Common myeloid progenitor, CD34-positive (primary cell): Measurements from ENCODE around the gene SLCO3A1.

Source experiments
- CTCF ChIA-PET: fragments of 350-600 bp; sonication (Branson Sonifier 250); formaldehyde crosslinking; loops from one replicate; lab custom pipeline; 2021; ENCODE audit warnings: antibody characterized with exemption; lab: Charles Lee
- POLR2A ChIA-PET: fragments of 350-600 bp; sonication (Branson Sonifier 250); formaldehyde crosslinking; loops from one replicate; lab custom pipeline; 2021; ENCODE audit warnings: antibody characterized with exemption; lab: Charles Lee
- DNase-seq, 3 donors: peaks; one replicate each; pipeline versions ENCODE4 v3.0.0 to v3.0.0-alpha.2; 2013
- H3K27ac ChIP-seq, 2 experiments: 1 replicate in 1 of 2; 2 replicates in 1 of 2; pipeline ENCODE4 v1.7.0; 2013; ENCODE audit warnings: inconsistent platforms in 2 of 2, low read length in 2 of 2, mild to moderate bottlenecking in 2 of 2, low read depth in 1 of 2, moderate library complexity in 1 of 2; ENCODE audit not compliant: severe bottlenecking in 2 of 2, insufficient read depth in 1 of 2, poor library complexity in 1 of 2
- H3K27me3 ChIP-seq, 5 experiments: replicated peaks in 2 of 5; 1 replicate in 3 of 5; 2 replicates in 2 of 5; pipeline versions ENCODE4 v1.6.1 to v1.7.0; 2013; ENCODE audit warnings: low read length in 4 of 5, mild to moderate bottlenecking in 2 of 5, moderate library complexity in 2 of 5, inconsistent platforms in 1 of 5; ENCODE audit not compliant: insufficient read depth in 5 of 5, control insufficient read depth in 4 of 5
- H3K36me3 ChIP-seq, 4 experiments: 1 replicate in 2 of 4; 2 replicates in 2 of 4; pipeline versions ENCODE4 v1.6.1 to v1.7.0; 2013; ENCODE audit warnings: low read length in 3 of 4, control low read depth in 1 of 4, mild to moderate bottlenecking in 1 of 4; ENCODE audit not compliant: control insufficient read depth in 4 of 4, insufficient read depth in 4 of 4
- H3K4me1 ChIP-seq, 4 experiments: 1 replicate in 3 of 4; 2 replicates in 1 of 4; pipeline versions ENCODE4 v1.6.1 to v1.7.1; 2013; ENCODE audit warnings: low read length in 3 of 4, mild to moderate bottlenecking in 3 of 4, control low read depth in 1 of 4, inconsistent platforms in 1 of 4, moderate library complexity in 1 of 4; ENCODE audit not compliant: control insufficient read depth in 4 of 4, insufficient read depth in 4 of 4; ENCODE audit errors: control extremely low read depth in 1 of 4
- H3K4me3 ChIP-seq, 7 experiments: 1 replicate in 4 of 7; 2 replicates in 3 of 7; pipeline versions ENCODE4 v1.5.1 to v1.7.0; 2013; ENCODE audit warnings: mild to moderate bottlenecking in 7 of 7, low read length in 6 of 7, moderate library complexity in 6 of 7, inconsistent platforms in 2 of 7, low read depth in 2 of 7, control low read depth in 1 of 7; ENCODE audit not compliant: insufficient read depth in 4 of 7, control insufficient read depth in 1 of 7; ENCODE audit errors: extremely low read depth in 1 of 7
- H3K9me3 ChIP-seq, 5 experiments: 1 replicate in 4 of 5; 2 replicates in 1 of 5; pipeline versions ENCODE4 v1.6.1 to v1.7.1; 2013; ENCODE audit warnings: low read length in 4 of 5, mild to moderate bottlenecking in 2 of 5, inconsistent platforms in 1 of 5, low read depth in 1 of 5, moderate library complexity in 1 of 5; ENCODE audit not compliant: control insufficient read depth in 4 of 5, insufficient read depth in 2 of 5; ENCODE audit errors: control extremely low read depth in 1 of 5
- WGBS: methylation state at CpG from one replicate; pipeline ENCODE4 v1.1.5; 2013; ENCODE audit not compliant: insufficient coverage; 5-methylcytosine and 5-hydroxymethylcytosine counted together

Gene SLCO3A1

GRCh38 chr15:92003515-92004067, 150.1 kb downstream of the SLCO3A1 start:
- Histone ChIP-seq H3K9me3 (no peaks in the 10 kb centered on the region), H3K27ac (no peak overlapping the region), H3K4me3 (no peak overlapping the region), H3K4me1 (peaks cover 0 to 6% (median 0%) of the 10 kb centered on the region in 4 experiments), H3K36me3 (no peaks in the 10 kb centered on the region), H3K27me3 (no peaks in the 10 kb centered on the region)
- POLR2A ChIA-PET: no interaction called here
- no peak for DNase-seq
- 97% methylated on average over 9 of the region's 9 CpGs for WGBS
- CTCF ChIA-PET: interaction anchor here (1.1 to 1.3 kb wide), 2 partner anchors 12 kb away, joined by 3 read pairs; no protein-coding TSS in a partner anchor

- DNase-seq: no peak
- Histone ChIP-seq H3K9me3 (no peaks in the 10 kb centered on the region), H3K27ac (no peak overlapping the region), H3K36me3 (no peaks in the 10 kb centered on the region), H3K4me3 (no peak overlapping the region), H3K4me1 (peaks cover 0 to 9% (median 1%) of the 10 kb centered on the region in 4 experiments), H3K27me3 (no peaks in the 10 kb centered on the region)
- ChIA-PET CTCF (interaction anchor here (1.1 to 1.5 kb wide), 3 partner anchors 13 to 31 kb away, joined by 4 read pairs; no protein-coding TSS in a partner anchor), POLR2A (no interaction called here)
- WGBS: 84% methylated on average over 4 of the region's 6 CpGs
Observed at GRCh38 chr15:92005154-92005553, 151.6 kb downstream of the SLCO3A1 start.

- Histone ChIP-seq H3K27ac (no peak overlapping the region), H3K36me3 (no peaks in the 10 kb centered on the region), H3K27me3 (no peaks in the 10 kb centered on the region), H3K4me1 (peaks cover 0 to 9% (median 1%) of the 10 kb centered on the region in 4 experiments), H3K4me3 (no peak overlapping the region), H3K9me3 (no peaks in the 10 kb centered on the region)
- WGBS: 93% methylated on average over 2 of the region's 7 CpGs
- ChIA-PET CTCF (interaction anchor here (0.7 to 1.5 kb wide), 3 partner anchors 30 to 62 kb away, joined by 3 to 4 read pairs (median 4); no protein-coding TSS in a partner anchor), POLR2A (interaction anchor here (0.7 kb wide), 1 partner anchor 11 kb away, joined by 7 read pairs; no protein-coding TSS in a partner anchor)
- DNase-seq: no peak
Observed at GRCh38 chr15:92006186-92007028, 152.9 kb downstream of the SLCO3A1 start.

- H3K4me1 ChIP-seq: peaks cover 2 to 35% (median 25%) of the 10 kb centered on the region in 4 experiments
- no peaks in the 10 kb centered on the region for H3K27me3 ChIP-seq
- no peaks in the 10 kb centered on the region for H3K36me3 ChIP-seq
- 93% methylated on average over 6 of the region's 6 CpGs for WGBS
- no peak overlapping the region for H3K27ac ChIP-seq
- no peak for DNase-seq
- ChIA-PET CTCF (interaction anchor here (1.7 to 2.3 kb wide), 2 partner anchors 12 to 18 kb away, joined by 4 to 5 read pairs; no protein-coding TSS in a partner anchor), POLR2A (interaction anchor here (0.6 kb wide), 1 partner anchor 7 kb away, joined by 4 read pairs; no protein-coding TSS in a partner anchor)
- H3K4me3 ChIP-seq: no peak overlapping the region
- no peaks in the 10 kb centered on the region for H3K9me3 ChIP-seq
Observed at GRCh38 chr15:92009162-92009561, 155.7 kb downstream of the SLCO3A1 start.

- H3K27ac ChIP-seq: no peak overlapping the region
- POLR2A ChIA-PET: no interaction called here
- H3K4me3 ChIP-seq: peak overlapping the region in 3 of 7 experiments; percentile 13 to 53 (median 19)
- 73% methylated on average over 13 of the region's 14 CpGs for WGBS
- H3K4me1 ChIP-seq: peaks cover 5 to 52% (median 41%) of the 10 kb centered on the region in 4 experiments
- H3K27me3 ChIP-seq: no peaks in the 10 kb centered on the region
- DNase-seq: peak in 2 of 3 donors; percentile 15 to 27
- CTCF ChIA-PET: no interaction called here
- no peaks in the 10 kb centered on the region for H3K36me3 ChIP-seq
- no peaks in the 10 kb centered on the region for H3K9me3 ChIP-seq
Observed at GRCh38 chr15:92011611-92012367, 158.3 kb downstream of the SLCO3A1 start.

GRCh38 chr15:92012368-92012629, 158.8 kb downstream of the SLCO3A1 start:
- WGBS: no CpG with 5 or more reads among the region's 1 CpG
- Histone ChIP-seq H3K27ac (no peak overlapping the region), H3K36me3 (no peaks in the 10 kb centered on the region), H3K9me3 (no peaks in the 10 kb centered on the region), H3K4me1 (peaks cover 5 to 52% (median 41%) of the 10 kb centered on the region in 4 experiments), H3K27me3 (no peaks in the 10 kb centered on the region), H3K4me3 (peak overlapping the region in 3 of 7 experiments; percentile 13 to 53 (median 19))
- ChIA-PET CTCF (no interaction called here), POLR2A (no interaction called here)
- peak in 1 of 3 donors; percentile 8 for DNase-seq
